Prostate gland (tissue), 2 donors: ENCODE results near the gene SLC6A6. TPM values are rescaled to one million over a fixed set of nuclear protein-coding genes. Genes with fewer than 3 reads are reported as not detected.
"Not testable (repeated sequence)": the region's sequence is repeated elsewhere in the genome, so short reads cannot be mapped to it uniquely, and the experiment has no call there.

Experiments
- DNase-seq: peaks from one replicate; pipeline ENCODE4 v3.0.0-alpha.2; 2019; ENCODE audit warnings: low spot score
- H3K27ac ChIP-seq, 2 donors: fragments of 200-600 bp; sonication (generic); 2 replicates each; pipeline ENCODE4 v1.5.1; 2017 to 2019
- H3K27me3 ChIP-seq: fragments of 200-600 bp; sonication (generic); replicated peaks from 2 replicates; pipeline ENCODE4 v1.5.1; 2019; ENCODE audit not compliant: insufficient read depth
- H3K36me3 ChIP-seq, 2 donors: fragments of 200-600 bp; sonication (generic); 1 replicate in 1 of 2; 2 replicates in 1 of 2; pipeline versions ENCODE4 v1.5.1 to v1.8.1; 2017 to 2019
- H3K4me1 ChIP-seq: fragments of 200-600 bp; sonication (generic); replicated peaks from 2 replicates; pipeline ENCODE4 v1.5.1; 2019
- H3K4me3 ChIP-seq, 2 donors: fragments of 200-600 bp; sonication (generic); 2 replicates each; pipeline ENCODE4 v1.5.1; 2017 to 2019
- H3K9me3 ChIP-seq: fragments of 200-600 bp; sonication (generic); 2 replicates; pipeline ENCODE4 v1.5.1; 2017
- POLR2A ChIP-seq: fragments of 450-650 bp; IDR thresholded peaks from one replicate; pipeline ENCODE4 v1.6.1; 2016; ENCODE audit warnings: antibody characterized with exemption, mild to moderate bottlenecking
- POLR2AphosphoS5 ChIP-seq: sonication (generic); formaldehyde crosslinking; IDR thresholded peaks from one replicate; pipeline ENCODE4 v1.6.1; 2017; ENCODE audit warnings: antibody characterized with exemption
- WGBS: methylation state at CpG from one replicate; pipeline ENCODE4 v1.1.5; 2018; 5-methylcytosine and 5-hydroxymethylcytosine counted together
- intact Hi-C: fragments of 100-400 bp; cut with DNase I; formaldehyde crosslinking; loops from one replicate; pipeline ENCODE4 v1.14.2; 2022
- total RNA-seq, 2 donors: library from RNA; depleted of rRNA; stranded (reverse); fragments of >200 nt; gene quantifications; one replicate each; pipeline ENCODE4 v1.1.0, GENCODE V29; 2016
- TF ChIP-seq, protein P1 (sequence below), 4 experiments: fragments of 200-600 bp in 2 of 4; fragments of 450-650 bp in 2 of 4; sonication (generic) in 2 of 4; IDR thresholded peaks; 1 replicate in 3 of 4; 2 replicates in 1 of 4; pipeline ENCODE4 v1.5.1; 2016 to 2019; ENCODE audit warnings: antibody characterized with exemption in 4 of 4, mild to moderate bottlenecking in 2 of 4, moderate library complexity in 2 of 4

The SLC6A6 gene
- total RNA-seq, 2 donors from 2014 or later = 6.9 to 24.5 TPM

DNA sequence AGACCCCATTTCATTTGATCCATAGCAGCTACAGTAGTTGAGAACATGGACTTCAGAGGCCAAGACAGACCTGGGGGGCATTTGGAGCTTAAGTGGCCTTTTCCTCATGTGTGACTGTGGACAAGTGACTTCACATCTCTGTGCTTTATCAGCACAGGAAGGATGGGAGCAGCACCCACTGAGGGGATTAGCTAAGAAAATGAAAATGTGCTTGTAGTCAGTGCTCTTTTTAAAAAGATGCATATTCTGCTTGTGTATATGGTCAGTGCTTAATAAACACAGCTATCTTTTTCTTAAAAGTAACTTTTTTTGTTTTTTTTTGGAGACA is 34.5 kb downstream of the SLC6A6 start:
- Histone ChIP-seq H3K4me3 (no peak overlapping the region), H3K4me1 (peaks cover 8% of the 10 kb centered on the region), H3K36me3 (no peaks in the 10 kb centered on the region), H3K27ac (no peak overlapping the region), H3K27me3 (no peaks in the 10 kb centered on the region), H3K9me3 (no peaks in the 10 kb centered on the region)
- intact Hi-C loops = no loop called here
- TF ChIP-seq, protein P1, sequence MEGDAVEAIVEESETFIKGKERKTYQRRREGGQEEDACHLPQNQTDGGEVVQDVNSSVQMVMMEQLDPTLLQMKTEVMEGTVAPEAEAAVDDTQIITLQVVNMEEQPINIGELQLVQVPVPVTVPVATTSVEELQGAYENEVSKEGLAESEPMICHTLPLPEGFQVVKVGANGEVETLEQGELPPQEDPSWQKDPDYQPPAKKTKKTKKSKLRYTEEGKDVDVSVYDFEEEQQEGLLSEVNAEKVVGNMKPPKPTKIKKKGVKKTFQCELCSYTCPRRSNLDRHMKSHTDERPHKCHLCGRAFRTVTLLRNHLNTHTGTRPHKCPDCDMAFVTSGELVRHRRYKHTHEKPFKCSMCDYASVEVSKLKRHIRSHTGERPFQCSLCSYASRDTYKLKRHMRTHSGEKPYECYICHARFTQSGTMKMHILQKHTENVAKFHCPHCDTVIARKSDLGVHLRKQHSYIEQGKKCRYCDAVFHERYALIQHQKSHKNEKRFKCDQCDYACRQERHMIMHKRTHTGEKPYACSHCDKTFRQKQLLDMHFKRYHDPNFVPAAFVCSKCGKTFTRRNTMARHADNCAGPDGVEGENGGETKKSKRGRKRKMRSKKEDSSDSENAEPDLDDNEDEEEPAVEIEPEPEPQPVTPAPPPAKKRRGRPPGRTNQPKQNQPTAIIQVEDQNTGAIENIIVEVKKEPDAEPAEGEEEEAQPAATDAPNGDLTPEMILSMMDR (IDR thresholded peaks at IDR 0.05) = no peak
- TF ChIP-seq POLR2A = no peak
- TF ChIP-seq POLR2AphosphoS5 = no peak
- DNase-seq = no peak

DNA sequence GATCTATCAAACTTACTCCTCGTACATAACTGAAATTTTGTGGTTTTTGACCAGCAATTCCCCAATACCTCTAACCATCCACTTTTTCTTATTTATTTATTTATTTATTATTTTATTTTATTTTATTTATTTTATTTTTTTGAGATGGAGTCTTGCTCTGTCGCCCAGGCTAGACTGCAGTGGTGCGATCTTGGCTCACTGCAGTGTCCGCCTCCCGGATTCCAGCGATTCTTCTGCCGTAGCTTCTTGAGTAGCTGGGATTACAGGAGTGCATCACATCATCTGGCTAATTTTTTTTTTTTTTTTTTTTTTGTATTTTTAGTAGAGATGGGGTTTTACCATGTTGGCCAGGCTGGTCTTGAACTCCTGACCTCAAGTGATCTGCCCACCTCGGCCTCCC is 35.3 kb downstream of the SLC6A6 start:
- H3K27me3 ChIP-seq, H3K4me3 ChIP-seq, H3K27ac ChIP-seq, H3K36me3 ChIP-seq, H3K4me1 ChIP-seq, DNase-seq, H3K9me3 ChIP-seq, intact Hi-C loops: not testable (repeated sequence)
- 92% methylated on average over 8 of the region's 8 CpGs for WGBS

DNA sequence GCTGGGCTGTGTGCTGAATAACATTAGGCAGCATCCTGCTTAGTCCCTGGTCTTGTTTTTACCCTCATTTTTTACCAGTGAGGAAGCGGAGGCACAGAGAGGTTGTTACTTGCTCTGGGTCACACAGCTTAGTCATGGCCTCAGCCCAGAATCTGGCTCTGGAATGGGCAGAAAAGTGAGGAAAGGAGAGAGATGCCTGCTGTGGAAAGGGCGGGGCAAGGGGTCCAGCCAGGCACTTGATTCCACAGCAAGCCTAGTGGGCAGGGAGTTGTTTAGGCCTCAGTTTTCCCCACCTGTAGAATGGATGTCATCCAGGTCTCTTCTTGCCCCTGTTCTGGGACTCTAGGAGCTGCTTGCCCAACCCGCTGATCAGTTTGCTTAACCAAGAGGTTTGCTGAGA is 35.9 kb downstream of the SLC6A6 start:
- 98% methylated on average over 3 of the region's 3 CpGs for WGBS
- H3K4me3 ChIP-seq = no peak overlapping the region
- H3K27me3 ChIP-seq = no peaks in the 10 kb centered on the region
- intact Hi-C loops = no loop called here
- H3K27ac ChIP-seq = no peak overlapping the region
- no peak for TF ChIP-seq POLR2A
- TF ChIP-seq, protein P1 (IDR thresholded peaks at IDR 0.05) = no peak
- no peak for TF ChIP-seq POLR2AphosphoS5
- H3K36me3 ChIP-seq = no peaks in the 10 kb centered on the region
- no peaks in the 10 kb centered on the region for H3K9me3 ChIP-seq
- H3K4me1 ChIP-seq = peaks cover 8% of the 10 kb centered on the region
- DNase-seq = no peak

DNA sequence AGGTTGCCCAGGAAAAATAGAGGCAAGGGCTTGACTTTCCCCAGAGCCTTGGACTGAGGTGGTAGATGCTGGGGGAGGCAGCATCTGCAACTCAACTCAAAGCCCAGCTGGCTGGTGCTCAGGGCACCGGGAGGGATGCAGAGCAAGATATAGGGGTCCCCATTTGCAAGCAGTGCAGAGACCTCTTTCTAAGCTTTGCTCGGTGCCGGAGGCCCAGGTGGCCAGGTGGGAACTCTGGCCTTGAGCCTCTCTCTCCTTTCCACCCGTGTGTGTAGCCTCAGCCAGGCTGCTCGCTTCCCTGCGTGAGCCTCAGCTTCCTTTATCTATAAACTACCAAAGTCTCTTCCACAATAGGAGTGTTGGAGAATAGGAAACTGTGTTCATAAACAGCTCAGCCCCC is 36.5 kb downstream of the SLC6A6 start:
- 60% methylated on average over 6 of the region's 6 CpGs for WGBS
- TF ChIP-seq POLR2A (no peak), POLR2AphosphoS5 (no peak)
- TF ChIP-seq, protein P1 (IDR thresholded peaks at IDR 0.05) = no peak
- Histone ChIP-seq H3K9me3 (no peaks in the 10 kb centered on the region), H3K36me3 (no peaks in the 10 kb centered on the region), H3K4me3 (no peak overlapping the region), H3K27me3 (no peaks in the 10 kb centered on the region), H3K27ac (no peak overlapping the region), H3K4me1 (peaks cover 8% of the 10 kb centered on the region)
- no peak for DNase-seq
- intact Hi-C loops = no loop called here

DNA sequence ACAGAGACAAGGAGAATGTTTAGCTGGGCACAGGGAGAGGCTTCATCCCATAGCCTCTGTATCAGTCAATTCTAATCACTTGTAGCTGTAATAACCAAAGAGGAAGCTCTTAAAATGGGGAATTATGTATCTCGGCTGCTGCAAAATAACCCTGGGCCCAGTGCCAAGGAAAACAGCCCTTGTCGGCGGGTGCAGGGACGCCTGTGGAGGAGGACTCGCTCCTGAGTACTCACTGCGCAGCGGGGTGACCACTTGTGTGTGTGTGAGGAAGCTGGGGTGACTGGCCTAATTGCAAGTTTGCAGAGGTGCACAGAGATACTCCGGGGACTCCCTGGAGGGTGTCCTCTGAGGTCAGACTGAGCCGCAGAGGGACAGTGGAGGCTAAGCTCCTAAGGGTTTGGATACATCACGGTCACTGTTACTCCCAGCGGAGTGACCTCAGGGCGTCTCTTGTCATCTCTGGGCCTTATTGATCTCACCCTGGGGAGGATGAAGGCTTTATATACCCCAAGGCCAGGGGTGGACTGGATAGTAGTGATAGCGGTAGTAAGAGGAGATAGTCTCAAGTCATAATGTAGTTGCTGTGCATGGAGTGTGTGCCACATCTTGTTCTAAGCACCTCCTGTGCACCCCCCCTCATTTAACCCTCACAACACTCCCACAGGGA is 37.2 kb downstream of the SLC6A6 start:
- WGBS = 47% methylated on average over 13 of the region's 13 CpGs
- no peak overlapping the region for H3K4me3 ChIP-seq
- no peak overlapping the region for H3K27ac ChIP-seq
- TF ChIP-seq POLR2AphosphoS5 (no peak), POLR2A (no peak)
- TF ChIP-seq, protein P1 (IDR thresholded peaks at IDR 0.05) = no peak
- H3K27me3 ChIP-seq = no peaks in the 10 kb centered on the region
- no peaks in the 10 kb centered on the region for H3K9me3 ChIP-seq
- H3K4me1 ChIP-seq = peaks cover 8% of the 10 kb centered on the region
- peak; percentile 33 for DNase-seq
- H3K36me3 ChIP-seq = no peaks in the 10 kb centered on the region
- intact Hi-C loops = no loop called here
